ENCODE results near the gene RBBP4. TPM values are rescaled to one million over a fixed set of nuclear protein-coding genes. Genes with fewer than 3 reads are reported as not detected.

RBBP4 gene
- total RNA-seq, 4 donors from 2014 or later: 85.4 to 113 (median 93.2) TPM

GRCh38 chr1:32683397-32683796 is 32.4 kb downstream of the RBBP4 start:
- ATAC-seq (ENCODE audit: low FRiP score) (no peak), DNase-seq (ENCODE audit: low spot score) (no peak)
- TF ChIP-seq, protein P1, sequence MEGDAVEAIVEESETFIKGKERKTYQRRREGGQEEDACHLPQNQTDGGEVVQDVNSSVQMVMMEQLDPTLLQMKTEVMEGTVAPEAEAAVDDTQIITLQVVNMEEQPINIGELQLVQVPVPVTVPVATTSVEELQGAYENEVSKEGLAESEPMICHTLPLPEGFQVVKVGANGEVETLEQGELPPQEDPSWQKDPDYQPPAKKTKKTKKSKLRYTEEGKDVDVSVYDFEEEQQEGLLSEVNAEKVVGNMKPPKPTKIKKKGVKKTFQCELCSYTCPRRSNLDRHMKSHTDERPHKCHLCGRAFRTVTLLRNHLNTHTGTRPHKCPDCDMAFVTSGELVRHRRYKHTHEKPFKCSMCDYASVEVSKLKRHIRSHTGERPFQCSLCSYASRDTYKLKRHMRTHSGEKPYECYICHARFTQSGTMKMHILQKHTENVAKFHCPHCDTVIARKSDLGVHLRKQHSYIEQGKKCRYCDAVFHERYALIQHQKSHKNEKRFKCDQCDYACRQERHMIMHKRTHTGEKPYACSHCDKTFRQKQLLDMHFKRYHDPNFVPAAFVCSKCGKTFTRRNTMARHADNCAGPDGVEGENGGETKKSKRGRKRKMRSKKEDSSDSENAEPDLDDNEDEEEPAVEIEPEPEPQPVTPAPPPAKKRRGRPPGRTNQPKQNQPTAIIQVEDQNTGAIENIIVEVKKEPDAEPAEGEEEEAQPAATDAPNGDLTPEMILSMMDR (IDR thresholded peaks at IDR 0.05): no peak

GRCh38 chr1:32684167-32684811 is 33.3 kb downstream of the RBBP4 start:
- DNase-seq (ENCODE audit: low spot score) (no peak), ATAC-seq (ENCODE audit: low FRiP score) (no peak)
- TF ChIP-seq, protein P1 (IDR thresholded peaks at IDR 0.05): no peak

GRCh38 chr1:32685498-32685897 is 34.5 kb downstream of the RBBP4 start:
- TF ChIP-seq, protein P1 (IDR thresholded peaks at IDR 0.05): no peak
- no peak for DNase-seq (ENCODE audit: low spot score)
- no peak for ATAC-seq (ENCODE audit: low FRiP score)

DNA sequence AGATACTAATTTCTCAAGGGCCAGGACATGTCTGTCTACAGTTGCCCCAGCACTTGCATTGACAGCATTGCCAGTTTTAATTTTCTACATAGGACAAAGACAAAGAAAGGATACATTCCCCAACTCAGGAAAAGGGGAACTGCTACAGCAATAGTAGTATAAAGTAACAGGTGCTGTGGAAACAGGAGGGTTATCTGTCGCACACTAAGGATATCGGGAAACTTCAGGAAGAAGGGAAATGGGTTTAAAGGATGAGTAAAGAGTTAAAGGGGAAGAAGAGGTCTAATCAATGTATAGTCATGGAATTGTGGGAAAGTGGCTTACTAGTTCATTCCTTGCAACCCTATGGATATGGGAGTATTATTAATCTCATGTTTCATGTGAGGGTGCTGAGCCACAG is 35.4 kb downstream of the RBBP4 start:
- TF ChIP-seq, protein P1 (IDR thresholded peaks at IDR 0.05): no peak
- ATAC-seq (ENCODE audit: low FRiP score) (no peak), DNase-seq (ENCODE audit: low spot score) (no peak)

GRCh38 chr1:32693455-32694174 is 42.6 kb downstream of the RBBP4 start:
- ATAC-seq (ENCODE audit: low FRiP score) (no peak), DNase-seq (ENCODE audit: low spot score) (no peak)
- TF ChIP-seq, protein P1 (IDR thresholded peaks at IDR 0.05): no peak

- peak; percentile 48 for DNase-seq (ENCODE audit: low spot score)
- TF ChIP-seq, protein P1 (IDR thresholded peaks at IDR 0.05): no peak
- no peak for ATAC-seq (ENCODE audit: low FRiP score)
These were observed 44.3 kb downstream of the RBBP4 start for GRCh38 chr1:32695098-32695904.
